ENCODE data around the gene GPM6B.

- no peak for TF ChIP-seq POLR2A (IDR thresholded peaks at IDR 0.05; ENCODE audit: extremely low read depth, insufficient read length)
- TF ChIP-seq CTCF (IDR thresholded peaks at IDR 0.05; ENCODE audit: low read depth, low read length) = no peak
- TF ChIP-seq MAX (IDR thresholded peaks at IDR 0.05; ENCODE audit: low read depth, low read length) = no peak
- TF ChIP-seq MYC (IDR thresholded peaks at IDR 0.05; ENCODE audit: low read depth, low read length) = no peak
These were observed 55.1 kb downstream of the GPM6B start for GRCh38 chrX:13761606-13762414.

Data from NB4 (cell line).